AG04450 (cell line): ENCODE results near the gene SMARCD3. TPM values are rescaled to one million over a fixed set of nuclear protein-coding genes. Genes with fewer than 3 reads are reported as not detected.

Source experiments
- CTCF ChIA-PET: fragments of 300-600, 350-600 bp; formaldehyde crosslinking; extraction: SDS; loops from one replicate; lab custom pipeline; 2022; ENCODE audit warnings: antibody characterized with exemption, inconsistent platforms; lab: Charles Lee
- POLR2A ChIA-PET: fragments of 350-600 bp; formaldehyde crosslinking; extraction: SDS; loops from one replicate; lab custom pipeline; 2021; ENCODE audit warnings: antibody characterized with exemption, inconsistent platforms; lab: Yijun Ruan, JAX
- DNase-seq: peaks from one replicate; pipeline ENCODE4 v3.0.0-alpha.2; 2011; ENCODE audit warnings: low read depth, low spot score
- H3K27ac ChIP-seq: one replicate; pipeline ENCODE4 v1.5.1; 2012; ENCODE audit warnings: low read depth, low read length, control low read depth
- H3K27me3 ChIP-seq: one replicate; pipeline ENCODE4 v1.6.0; 2012; ENCODE audit warnings: low read length; ENCODE audit not compliant: control insufficient read depth, insufficient read depth
- H3K4me3 ChIP-seq: 2 replicates; pipeline ENCODE4 v1.5.1; 2011; ENCODE audit warnings: mild to moderate bottlenecking, low read depth, low read length, control low read depth
- H3K9me3 ChIP-seq: 2 replicates; pipeline ENCODE4 v1.5.1; 2012; ENCODE audit warnings: low read length; ENCODE audit not compliant: control insufficient read depth, insufficient read depth
- CTCF ChIP-seq: IDR thresholded peaks from 2 replicates; pipeline ENCODE4 v1.5.1; 2011; ENCODE audit warnings: low read depth, low read length, control low read depth, inconsistent platforms
- polyA plus RNA-seq: library from polyadenylated mRNA; depleted of rRNA; stranded (reverse); fragments of >200 nt; gene quantifications from 2 replicates; pipeline ENCODE4 v1.2.3, GENCODE V29; 2011

The SMARCD3 gene
- polyA plus RNA-seq, 1 experiment = 39.2 TPM

- peak; percentile 95 for TF ChIP-seq CTCF
- Histone ChIP-seq H3K4me3 (no peak overlapping the region), H3K27me3 (no peaks in the 10 kb centered on the region), H3K27ac (no peak overlapping the region), H3K9me3 (no peaks in the 10 kb centered on the region)
- CTCF ChIA-PET = interaction anchor here (0.6 to 5.1 kb wide), 29 partner anchors 8 to 203 kb away, joined by 3 to 64 read pairs (median 5); partner anchors contain the start of genes ABCF2, CHPF2 and H2BK1
- POLR2A ChIA-PET = interaction anchor here (0.6 to 1.2 kb wide), 3 partner anchors 10 to 139 kb away, joined by 3 to 5 read pairs (median 4); partner anchors contain the start of gene ABCF2
- DNase-seq = no peak
Observed at GRCh38 chr7:151244196-151244840, 4.2 kb downstream of the SMARCD3 start.

- Histone ChIP-seq H3K27ac (no peak overlapping the region), H3K27me3 (no peaks in the 10 kb centered on the region), H3K9me3 (no peaks in the 10 kb centered on the region), H3K4me3 (no peak overlapping the region)
- ChIA-PET POLR2A (interaction anchor here (0.6 to 1.9 kb wide), 4 partner anchors 8 to 165 kb away, joined by 3 to 8 read pairs (median 4); partner anchors contain the start of gene ABCF2), CTCF (interaction anchor here (0.6 to 5.1 kb wide), 30 partner anchors 9 to 204 kb away, joined by 3 to 64 read pairs (median 4); partner anchors contain the start of genes ABCF2, CHPF2 and H2BK1)
- no peak for DNase-seq
- no peak for TF ChIP-seq CTCF
Observed at GRCh38 chr7:151243408-151244195, 4.9 kb downstream of the SMARCD3 start.

GRCh38 chr7:151243045-151243349 lies 5.5 kb downstream of the SMARCD3 start:
- no peak for DNase-seq
- Histone ChIP-seq H3K4me3 (no peak overlapping the region), H3K9me3 (no peaks in the 10 kb centered on the region), H3K27me3 (no peaks in the 10 kb centered on the region), H3K27ac (no peak overlapping the region)
- no peak for TF ChIP-seq CTCF
- CTCF ChIA-PET = interaction anchor here (0.7 to 5.1 kb wide), 7 partner anchors 9 to 62 kb away, joined by 3 to 64 read pairs (median 8); partner anchors contain the start of gene ABCF2
- POLR2A ChIA-PET = interaction anchor here (0.6 to 1.9 kb wide), 3 partner anchors 9 to 164 kb away, joined by 3 to 8 read pairs (median 5); partner anchors contain the start of gene ABCF2

- Histone ChIP-seq H3K27ac (no peak overlapping the region), H3K27me3 (no peaks in the 10 kb centered on the region), H3K9me3 (no peaks in the 10 kb centered on the region; the same call in 1 of the 2 replicates), H3K4me3 (no peak overlapping the region)
- CTCF ChIA-PET = interaction anchor here (0.7 to 5.1 kb wide), 4 partner anchors 10 to 62 kb away, joined by 3 to 64 read pairs (median 10); partner anchors contain the start of gene ABCF2
- POLR2A ChIA-PET = interaction anchor here (0.8 to 1.9 kb wide), 2 partner anchors 10 to 15 kb away, joined by 5 to 8 read pairs; partner anchors contain the start of gene ABCF2
- DNase-seq = no peak
- TF ChIP-seq CTCF = no peak
Observed at GRCh38 chr7:151242159-151243044, 6.1 kb downstream of the SMARCD3 start.
